Measurements from ENCODE around the gene GPR84. TPM values are rescaled to one million over a fixed set of nuclear protein-coding genes. Genes with fewer than 3 reads are reported as not detected.

The GPR84 gene
- total RNA-seq, 1 donor from 2014 or later, result not detected

DNA sequence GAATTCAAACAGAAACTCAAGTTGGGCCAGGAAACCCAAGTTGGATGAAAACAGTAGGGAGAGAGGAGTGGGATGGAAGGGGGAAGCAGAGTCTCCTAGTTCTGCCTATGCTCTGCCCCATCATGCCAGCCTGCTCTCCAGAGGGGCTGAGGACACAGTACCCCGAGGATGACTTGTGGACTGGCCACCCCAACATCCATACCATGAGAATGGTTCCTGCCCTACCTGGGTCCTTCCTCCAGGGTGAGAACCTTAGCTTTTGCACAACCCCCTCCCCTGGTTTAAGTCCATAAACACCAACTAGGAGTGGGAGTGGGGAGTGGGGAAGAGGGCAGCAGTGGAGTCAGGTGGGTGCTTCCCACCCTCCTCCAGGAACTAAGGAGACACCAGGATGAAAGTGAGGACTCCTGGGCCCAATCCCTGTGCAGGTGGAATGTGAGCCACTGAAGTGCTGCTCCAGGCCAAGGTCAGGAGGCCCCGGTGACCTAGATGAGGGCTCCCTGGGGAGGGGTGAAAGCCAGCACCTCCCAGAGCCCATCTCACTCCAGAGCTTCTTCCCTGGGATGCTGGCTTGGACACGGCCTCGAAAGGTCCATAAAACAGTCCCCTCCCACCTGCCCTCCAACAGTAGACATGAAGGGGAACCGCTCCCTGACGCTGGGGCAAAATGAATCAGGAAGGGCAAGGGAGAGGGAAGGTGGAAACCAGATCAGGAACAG, 13.7 kb upstream of the GPR84 start:
- Histone ChIP-seq H3K36me3 (ENCODE audit: insufficient read depth, low read length) (no peaks in the 10 kb centered on the region), H2AFZ (ENCODE audit: low read depth, low read length) (no peak overlapping the region), H3K27ac (ENCODE audit: low read depth, low read length) (no peak overlapping the region), H3K4me3 (ENCODE audit: insufficient read depth, low read depth, low read length) (no peak overlapping the region), H3K27me3 (ENCODE audit: insufficient read depth, low read length) (no peaks in the 10 kb centered on the region), H3K4me2 (ENCODE audit: low read length) (peak overlapping the region; percentile 96), H3K4me1 (ENCODE audit: insufficient read depth, low read length) (peaks cover 28% of the 10 kb centered on the region), H3K9me3 (ENCODE audit: insufficient read depth, low read depth, low read length) (no peaks in the 10 kb centered on the region), H3K79me2 (ENCODE audit: insufficient read depth, low read length) (no peaks in the 10 kb centered on the region), H3K9ac (ENCODE audit: low read length) (no peak overlapping the region), H4K20me1 (ENCODE audit: insufficient read depth, low read length) (peaks cover 4% of the 10 kb centered on the region)
- Mint-ChIP-seq H3K27me3 (ENCODE audit: low read depth, unreplicated experiment) (peaks cover 6% of the 10 kb centered on the region), H3K4me3 (ENCODE audit: unreplicated experiment) (peak overlapping the region; percentile 77), H3K4me1 (ENCODE audit: low read depth, unreplicated experiment) (peaks cover 30% of the 10 kb centered on the region), H3K36me3 (ENCODE audit: low read depth, unreplicated experiment) (peaks cover 12% of the 10 kb centered on the region), H3K27ac (ENCODE audit: unreplicated experiment) (no peak overlapping the region), H3K9me3 (ENCODE audit: unreplicated experiment) (peaks cover 3% of the 10 kb centered on the region)
- no peak for FAIRE-seq
- TF ChIP-seq, protein P1, sequence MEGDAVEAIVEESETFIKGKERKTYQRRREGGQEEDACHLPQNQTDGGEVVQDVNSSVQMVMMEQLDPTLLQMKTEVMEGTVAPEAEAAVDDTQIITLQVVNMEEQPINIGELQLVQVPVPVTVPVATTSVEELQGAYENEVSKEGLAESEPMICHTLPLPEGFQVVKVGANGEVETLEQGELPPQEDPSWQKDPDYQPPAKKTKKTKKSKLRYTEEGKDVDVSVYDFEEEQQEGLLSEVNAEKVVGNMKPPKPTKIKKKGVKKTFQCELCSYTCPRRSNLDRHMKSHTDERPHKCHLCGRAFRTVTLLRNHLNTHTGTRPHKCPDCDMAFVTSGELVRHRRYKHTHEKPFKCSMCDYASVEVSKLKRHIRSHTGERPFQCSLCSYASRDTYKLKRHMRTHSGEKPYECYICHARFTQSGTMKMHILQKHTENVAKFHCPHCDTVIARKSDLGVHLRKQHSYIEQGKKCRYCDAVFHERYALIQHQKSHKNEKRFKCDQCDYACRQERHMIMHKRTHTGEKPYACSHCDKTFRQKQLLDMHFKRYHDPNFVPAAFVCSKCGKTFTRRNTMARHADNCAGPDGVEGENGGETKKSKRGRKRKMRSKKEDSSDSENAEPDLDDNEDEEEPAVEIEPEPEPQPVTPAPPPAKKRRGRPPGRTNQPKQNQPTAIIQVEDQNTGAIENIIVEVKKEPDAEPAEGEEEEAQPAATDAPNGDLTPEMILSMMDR (IDR thresholded peaks at IDR 0.05; ENCODE audit: insufficient read depth, low read depth, low read length), result no peak
- TF ChIP-seq EZH2 (IDR thresholded peaks at IDR 0.05; ENCODE audit: insufficient read depth, low read length), result no peak
- DNase-seq (ENCODE audit: low read depth), result no peak

DNA sequence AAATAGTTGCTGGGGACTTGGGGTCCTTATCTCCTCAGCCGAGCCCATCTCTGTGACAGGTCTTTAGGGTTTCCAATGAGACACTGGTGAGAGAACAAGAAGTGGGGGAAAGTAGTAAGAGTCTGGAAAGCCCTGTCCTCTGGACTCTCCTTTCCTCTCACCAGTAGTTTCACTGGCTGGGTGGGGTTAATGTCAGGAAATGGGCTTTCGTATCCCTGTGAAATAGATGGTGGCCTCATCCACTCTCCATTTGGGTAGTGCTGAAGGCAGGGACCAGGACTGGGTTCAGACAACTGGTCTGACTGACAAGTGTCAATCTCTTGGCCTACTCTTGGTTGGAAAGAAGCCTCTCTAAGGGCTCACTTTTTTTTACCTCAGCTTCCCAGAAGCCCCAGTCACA, 12.7 kb upstream of the GPR84 start:
- TF ChIP-seq, protein P1 (IDR thresholded peaks at IDR 0.05; ENCODE audit: insufficient read depth, low read depth, low read length), result no peak
- TF ChIP-seq EZH2 (IDR thresholded peaks at IDR 0.05; ENCODE audit: insufficient read depth, low read length), result no peak
- Histone ChIP-seq H3K27ac (ENCODE audit: low read depth, low read length) (no peak overlapping the region), H3K4me1 (ENCODE audit: insufficient read depth, low read length) (peaks cover 27% of the 10 kb centered on the region), H3K9me3 (ENCODE audit: insufficient read depth, low read depth, low read length) (no peaks in the 10 kb centered on the region), H3K4me2 (ENCODE audit: low read length) (no peak overlapping the region), H3K36me3 (ENCODE audit: insufficient read depth, low read length) (no peaks in the 10 kb centered on the region), H2AFZ (ENCODE audit: low read depth, low read length) (no peak overlapping the region), H3K9ac (ENCODE audit: low read length) (no peak overlapping the region), H3K79me2 (ENCODE audit: insufficient read depth, low read length) (no peaks in the 10 kb centered on the region), H3K27me3 (ENCODE audit: insufficient read depth, low read length) (no peaks in the 10 kb centered on the region), H3K4me3 (ENCODE audit: insufficient read depth, low read depth, low read length) (no peak overlapping the region), H4K20me1 (ENCODE audit: insufficient read depth, low read length) (peaks cover 4% of the 10 kb centered on the region)
- Mint-ChIP-seq H3K4me3 (ENCODE audit: unreplicated experiment) (peak overlapping the region; percentile 29), H3K4me1 (ENCODE audit: low read depth, unreplicated experiment) (peaks cover 31% of the 10 kb centered on the region), H3K9me3 (ENCODE audit: unreplicated experiment) (peaks cover 3% of the 10 kb centered on the region), H3K36me3 (ENCODE audit: low read depth, unreplicated experiment) (peaks cover 15% of the 10 kb centered on the region), H3K27me3 (ENCODE audit: low read depth, unreplicated experiment) (peaks cover 6% of the 10 kb centered on the region), H3K27ac (ENCODE audit: unreplicated experiment) (peak overlapping the region; percentile 66)
- DNase-seq (ENCODE audit: low read depth) (no peak), FAIRE-seq (no peak)

DNA sequence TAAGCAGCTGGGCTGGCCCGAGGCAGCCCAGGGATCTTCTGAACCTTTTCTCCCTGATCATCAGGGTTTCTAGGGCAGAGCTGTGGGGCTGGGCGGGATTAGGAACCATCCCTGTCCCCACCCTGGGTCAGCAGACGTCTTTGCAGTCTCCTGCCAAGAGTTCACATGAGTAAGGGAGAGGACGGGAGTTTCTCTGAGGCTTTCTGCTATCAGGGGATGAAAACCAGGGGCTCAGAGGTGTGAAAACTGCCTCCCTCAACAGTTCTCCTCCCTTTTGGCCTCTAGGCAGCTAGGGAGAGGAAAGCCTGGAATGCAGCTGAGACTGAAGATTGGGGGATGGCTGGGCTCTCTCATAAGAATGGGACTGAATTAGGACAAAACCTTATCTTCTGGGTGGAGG, 12.3 kb upstream of the GPR84 start:
- Histone ChIP-seq H3K9ac (ENCODE audit: low read length) (no peak overlapping the region), H3K27ac (ENCODE audit: low read depth, low read length) (no peak overlapping the region), H3K79me2 (ENCODE audit: insufficient read depth, low read length) (no peaks in the 10 kb centered on the region), H3K4me2 (ENCODE audit: low read length) (no peak overlapping the region), H3K36me3 (ENCODE audit: insufficient read depth, low read length) (no peaks in the 10 kb centered on the region), H3K27me3 (ENCODE audit: insufficient read depth, low read length) (no peaks in the 10 kb centered on the region), H3K4me1 (ENCODE audit: insufficient read depth, low read length) (peaks cover 30% of the 10 kb centered on the region), H3K9me3 (ENCODE audit: insufficient read depth, low read depth, low read length) (no peaks in the 10 kb centered on the region), H2AFZ (ENCODE audit: low read depth, low read length) (no peak overlapping the region), H4K20me1 (ENCODE audit: insufficient read depth, low read length) (peaks cover 4% of the 10 kb centered on the region), H3K4me3 (ENCODE audit: insufficient read depth, low read depth, low read length) (no peak overlapping the region)
- H3K4me3 Mint-ChIP-seq (ENCODE audit: unreplicated experiment), result peak overlapping the region; percentile 29
- TF ChIP-seq, protein P1 (IDR thresholded peaks at IDR 0.05; ENCODE audit: insufficient read depth, low read depth, low read length), result no peak
- TF ChIP-seq EZH2 (IDR thresholded peaks at IDR 0.05; ENCODE audit: insufficient read depth, low read length), result no peak
- DNase-seq (ENCODE audit: low read depth), result no peak
- H3K9me3 Mint-ChIP-seq (ENCODE audit: unreplicated experiment), result peaks cover 2% of the 10 kb centered on the region
- peaks cover 16% of the 10 kb centered on the region for H3K36me3 Mint-ChIP-seq (ENCODE audit: low read depth, unreplicated experiment)
- peak overlapping the region; percentile 66 for H3K27ac Mint-ChIP-seq (ENCODE audit: unreplicated experiment)
- no peak for FAIRE-seq
- H3K4me1 Mint-ChIP-seq (ENCODE audit: low read depth, unreplicated experiment), result peaks cover 32% of the 10 kb centered on the region
- H3K27me3 Mint-ChIP-seq (ENCODE audit: low read depth, unreplicated experiment), result peaks cover 6% of the 10 kb centered on the region
